A673 (cell line): ENCODE data around the gene ERC1. TPM values are rescaled to one million over a fixed set of nuclear protein-coding genes. Genes with fewer than 3 reads are reported as not detected.
"Not testable (repeated sequence)": the region's sequence is repeated elsewhere in the genome, so short reads cannot be mapped to it uniquely, and the experiment has no call there.

Experiments used
- BruUV-seq: library from RNA; stranded (reverse); fragments of 400-500 nt; replicated peaks from 2 replicates; lab custom pipeline; 2021; lab: Mats Ljungman, UMichigan
- CTCF ChIA-PET: fragments of 300-600 bp; sonication (Branson Sonifier 250); formaldehyde crosslinking; loops from one replicate; lab custom pipeline; 2022; ENCODE audit warnings: antibody characterized with exemption; lab: Charles Lee
- POLR2A ChIA-PET: fragments of 300-600 bp; sonication (Branson Sonifier 250); formaldehyde crosslinking; loops from one replicate; lab custom pipeline; 2022; ENCODE audit warnings: antibody characterized with exemption; ENCODE audit not compliant: low non-redundant PET; lab: Charles Lee
- DNase-seq: peaks from one replicate; pipeline ENCODE4 v3.0.0-alpha.2; 2015; ENCODE audit warnings: low spot score
- H3K27ac ChIP-seq: fragments of 200-600 bp; sonication (generic); 2 replicates; pipeline ENCODE4 v1.5.1; 2016; ENCODE audit warnings: mixed run types, low read depth, mild to moderate bottlenecking, mixed read lengths, antibody characterized with exemption, low read length; ENCODE audit not compliant: poor library complexity, severe bottlenecking
- H3K27me3 ChIP-seq: fragments of 200-600 bp; sonication (generic); replicated peaks from 2 replicates; pipeline ENCODE4 v1.6.1; 2017; ENCODE audit warnings: mixed run types, low read depth, mild to moderate bottlenecking, mixed read lengths, antibody characterized with exemption, low read length; ENCODE audit not compliant: insufficient read depth, poor library complexity
- H3K36me3 ChIP-seq: fragments of 200-600 bp; sonication (generic); 2 replicates; pipeline ENCODE4 v1.6.1; 2016; ENCODE audit warnings: mixed run types, mild to moderate bottlenecking, mixed read lengths, antibody characterized with exemption, low read length; ENCODE audit not compliant: insufficient read depth, poor library complexity, severe bottlenecking
- H3K4me1 ChIP-seq: fragments of 200-600 bp; sonication (generic); 2 replicates; pipeline ENCODE4 v1.6.1; 2017; ENCODE audit warnings: mixed run types, mild to moderate bottlenecking, mixed read lengths, antibody characterized with exemption, low read length; ENCODE audit not compliant: insufficient read depth, poor library complexity, severe bottlenecking
- H3K4me3 ChIP-seq: fragments of 200-600 bp; sonication (generic); 2 replicates; pipeline ENCODE4 v1.5.1; 2016; ENCODE audit warnings: low read depth, mixed run types, mild to moderate bottlenecking, mixed read lengths, low read length; ENCODE audit not compliant: poor library complexity, severe bottlenecking
- H3K9me3 ChIP-seq: fragments of 200-600 bp; sonication (generic); 2 replicates; pipeline ENCODE4 v1.6.1; 2016; ENCODE audit warnings: mixed run types, low read depth, mild to moderate bottlenecking, mixed read lengths, antibody characterized with exemption, low read length; ENCODE audit not compliant: poor library complexity, severe bottlenecking
- EZH2 ChIP-seq: fragments of 200-600 bp; sonication (generic); IDR thresholded peaks from 2 replicates; pipeline ENCODE4 v1.6.1; 2017; ENCODE audit warnings: borderline replicate concordance, low read depth, mild to moderate bottlenecking, mixed read lengths, antibody characterized with exemption, low read length; ENCODE audit not compliant: poor library complexity, severe bottlenecking
- intact Hi-C: fragments of 100-400 bp; cut with micrococcal nuclease; formaldehyde crosslinking; loops from one replicate; pipeline ENCODE4 v1.10.0; 2022; ENCODE audit not compliant: unreplicated experiment
- total RNA-seq: library from RNA; stranded (reverse); gene quantifications from 2 replicates; pipeline ENCODE4 v1.2.3, GENCODE V29; 2021
- TF ChIP-seq, protein P1 (sequence below): fragments of 300-800, 200-600 bp; sonication (generic); conservative IDR thresholded peaks from 2 replicates; pipeline ENCODE4 v1.5.1; 2017; ENCODE audit warnings: low read depth, mild to moderate bottlenecking, antibody characterized with exemption, low read length, moderate library complexity, mixed read lengths

Gene ERC1
- total RNA-seq, 1 experiment from 2014 or later: 60.7 TPM

DNA sequence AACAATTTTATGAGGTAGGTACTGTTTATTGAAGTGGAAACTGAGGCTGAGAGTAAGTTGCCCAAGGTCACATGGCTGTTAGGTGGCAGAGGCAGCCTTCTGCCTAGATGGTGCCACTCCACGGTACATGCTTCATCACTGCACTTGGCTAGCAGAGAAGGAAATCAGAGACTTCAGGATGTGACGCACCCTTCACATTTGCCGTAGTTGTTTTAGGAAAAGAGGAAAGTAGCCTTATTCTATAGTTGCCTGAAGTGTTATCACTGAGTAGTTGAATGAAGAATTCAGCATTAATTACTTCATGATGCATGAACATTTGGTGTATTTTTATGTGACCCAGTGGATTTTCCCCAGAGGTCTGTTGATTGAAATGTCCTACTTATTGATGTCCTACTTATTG is 55.7 kb downstream of the ERC1 start:
- Histone ChIP-seq H3K27me3 (no peaks in the 10 kb centered on the region), H3K9me3 (no peaks in the 10 kb centered on the region), H3K36me3 (no peaks in the 10 kb centered on the region), H3K4me3 (no peak overlapping the region), H3K27ac (no peak overlapping the region), H3K4me1 (peaks cover 43% of the 10 kb centered on the region)
- no peak for DNase-seq
- CTCF ChIA-PET: no interaction called here
- POLR2A ChIA-PET: no interaction called here
- TF ChIP-seq, protein P1, sequence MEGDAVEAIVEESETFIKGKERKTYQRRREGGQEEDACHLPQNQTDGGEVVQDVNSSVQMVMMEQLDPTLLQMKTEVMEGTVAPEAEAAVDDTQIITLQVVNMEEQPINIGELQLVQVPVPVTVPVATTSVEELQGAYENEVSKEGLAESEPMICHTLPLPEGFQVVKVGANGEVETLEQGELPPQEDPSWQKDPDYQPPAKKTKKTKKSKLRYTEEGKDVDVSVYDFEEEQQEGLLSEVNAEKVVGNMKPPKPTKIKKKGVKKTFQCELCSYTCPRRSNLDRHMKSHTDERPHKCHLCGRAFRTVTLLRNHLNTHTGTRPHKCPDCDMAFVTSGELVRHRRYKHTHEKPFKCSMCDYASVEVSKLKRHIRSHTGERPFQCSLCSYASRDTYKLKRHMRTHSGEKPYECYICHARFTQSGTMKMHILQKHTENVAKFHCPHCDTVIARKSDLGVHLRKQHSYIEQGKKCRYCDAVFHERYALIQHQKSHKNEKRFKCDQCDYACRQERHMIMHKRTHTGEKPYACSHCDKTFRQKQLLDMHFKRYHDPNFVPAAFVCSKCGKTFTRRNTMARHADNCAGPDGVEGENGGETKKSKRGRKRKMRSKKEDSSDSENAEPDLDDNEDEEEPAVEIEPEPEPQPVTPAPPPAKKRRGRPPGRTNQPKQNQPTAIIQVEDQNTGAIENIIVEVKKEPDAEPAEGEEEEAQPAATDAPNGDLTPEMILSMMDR: no peak
- no peak for TF ChIP-seq EZH2
- no TSS peak for BruUV-seq
- intact Hi-C loops: no loop called here

DNA sequence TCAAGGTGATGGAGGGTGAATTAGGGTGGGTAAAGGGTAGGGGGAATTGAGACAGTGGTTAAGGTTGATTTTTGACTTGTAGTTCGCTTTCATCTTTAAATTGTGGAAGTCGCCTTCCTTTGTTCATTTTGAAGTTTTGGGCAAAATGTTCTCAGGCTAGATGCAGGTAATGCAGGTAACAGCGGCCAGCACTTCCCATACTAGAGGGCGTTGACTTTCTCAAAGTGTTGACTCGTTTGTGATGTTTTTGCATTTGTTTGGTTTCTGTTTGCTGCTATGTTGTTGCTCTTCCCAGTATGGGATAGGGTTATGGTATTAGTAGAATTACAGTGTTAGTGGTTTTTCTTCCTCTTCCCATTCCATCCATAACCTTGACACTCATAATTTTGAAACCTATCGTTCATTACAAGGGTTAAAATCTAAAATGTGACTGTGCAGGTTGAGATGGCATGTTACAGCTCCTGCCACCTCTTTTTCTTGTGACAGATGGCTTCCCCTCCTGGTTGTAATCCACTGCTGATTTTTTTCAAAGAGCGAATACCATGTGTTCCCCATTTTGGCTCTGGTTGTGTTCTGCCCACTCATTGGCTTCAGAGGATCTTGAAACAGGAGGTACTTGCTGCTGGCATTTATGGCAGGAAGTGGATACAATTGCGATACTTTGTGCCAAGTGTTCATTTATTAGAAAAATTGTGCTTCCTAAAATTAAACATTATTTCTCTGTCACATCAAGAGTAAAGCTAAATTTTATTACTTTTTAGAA is 57.1 kb downstream of the ERC1 start:
- Histone ChIP-seq H3K9me3 (no peaks in the 10 kb centered on the region), H3K36me3 (no peaks in the 10 kb centered on the region), H3K4me1 (peaks cover 48% of the 10 kb centered on the region), H3K27me3 (no peaks in the 10 kb centered on the region), H3K27ac (peak overlapping the region; percentile 15), H3K4me3 (no peak overlapping the region)
- intact Hi-C loops: no loop called here
- no TSS peak for BruUV-seq
- ChIA-PET CTCF (no interaction called here), POLR2A (no interaction called here)
- peak; percentile 84 for DNase-seq
- TF ChIP-seq, protein P1: no peak
- no peak for TF ChIP-seq EZH2

DNA sequence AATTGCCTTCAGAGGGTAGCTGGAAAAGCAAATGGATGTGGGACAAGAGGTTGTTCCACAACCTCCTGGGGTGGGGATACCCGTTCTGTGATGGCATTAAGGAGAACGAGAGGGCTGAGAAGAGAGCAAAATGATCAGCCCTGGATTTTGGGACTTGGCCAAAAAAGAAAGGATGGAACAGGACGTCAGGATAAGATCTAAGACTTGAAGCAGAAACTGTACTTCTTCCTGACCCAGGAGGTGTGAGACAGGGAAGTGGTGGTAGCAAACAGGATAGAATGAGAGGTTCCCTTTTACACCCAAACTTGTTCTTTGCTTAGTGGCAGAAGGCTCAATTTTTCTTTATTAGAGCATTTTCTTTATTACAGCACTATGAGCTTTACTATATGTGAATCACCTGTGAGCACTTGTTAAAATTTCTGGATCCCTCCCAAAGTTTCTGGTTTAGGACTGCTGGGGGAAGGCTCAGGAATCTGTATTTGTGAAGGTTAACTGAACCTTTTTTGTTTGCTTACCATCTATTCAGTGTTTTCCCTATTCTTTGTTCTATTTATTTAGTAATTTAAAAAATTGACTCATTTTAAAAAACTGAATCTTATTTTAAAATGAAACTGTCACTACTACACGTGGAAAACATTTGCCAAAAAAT is 59.2 kb downstream of the ERC1 start:
- H3K4me1 ChIP-seq: peaks cover 42% of the 10 kb centered on the region
- BruUV-seq: no TSS peak
- no peaks in the 10 kb centered on the region for H3K27me3 ChIP-seq
- no peaks in the 10 kb centered on the region for H3K9me3 ChIP-seq
- TF ChIP-seq, protein P1: no peak
- TF ChIP-seq EZH2: no peak
- no peaks in the 10 kb centered on the region for H3K36me3 ChIP-seq
- ChIA-PET POLR2A (no interaction called here), CTCF (no interaction called here)
- intact Hi-C loops: no loop called here
- H3K4me3 ChIP-seq: no peak overlapping the region
- DNase-seq: no peak
- H3K27ac ChIP-seq: no peak overlapping the region

DNA sequence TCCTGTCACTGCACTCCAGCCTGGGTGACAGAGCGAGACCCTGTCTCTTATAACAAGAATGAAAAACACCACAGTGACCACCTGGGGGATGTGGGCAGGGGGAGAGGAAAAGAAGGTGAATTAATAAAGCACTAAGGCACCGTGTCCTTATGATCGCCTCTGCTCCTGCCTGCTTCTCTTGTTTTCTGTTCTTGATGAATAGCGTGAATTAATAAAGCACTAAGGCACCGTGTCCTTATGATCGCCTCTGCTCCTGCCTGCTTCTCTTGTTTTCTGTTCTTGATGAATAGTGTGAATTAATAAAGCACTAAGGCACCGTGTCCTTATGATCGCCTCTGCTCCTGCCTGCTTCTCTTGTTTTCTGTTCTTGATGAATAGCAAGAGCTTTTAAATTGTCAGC is 60.6 kb downstream of the ERC1 start:
- CTCF ChIA-PET, H3K9me3 ChIP-seq, H3K36me3 ChIP-seq, BruUV-seq, H3K4me3 ChIP-seq, H3K27ac ChIP-seq, intact Hi-C loops, POLR2A ChIA-PET, DNase-seq, H3K27me3 ChIP-seq: not testable (repeated sequence)
- H3K4me1 ChIP-seq: peaks cover 43% of the 10 kb centered on the region
